Neural cell (in vitro differentiated cells): ENCODE data around the gene RNF227.

ENCODE experiments used
- CTCF ChIP-seq: fragments of 450-650 bp; IDR thresholded peaks from 2 replicates; pipeline ENCODE4 v1.5.1; 2014; ENCODE audit warnings: antibody characterized with exemption, mild to moderate bottlenecking, moderate library complexity; ENCODE audit not compliant: poor library complexity, severe bottlenecking
- EP300 ChIP-seq: fragments of 450-650 bp; conservative IDR thresholded peaks from 2 replicates; pipeline ENCODE4 v1.6.1; 2014; ENCODE audit warnings: antibody characterized with exemption, mild to moderate bottlenecking, moderate library complexity; ENCODE audit not compliant: poor library complexity, severe bottlenecking
- EZH2 ChIP-seq: fragments of 200-600, 300-800 bp; shearing (Covaris generic), sonication (generic); IDR thresholded peaks from 2 replicates; pipeline ENCODE4 v1.6.1; 2014; ENCODE audit warnings: antibody characterized with exemption, low read length, borderline replicate concordance, mild to moderate bottlenecking; ENCODE audit not compliant: insufficient read depth, poor library complexity, severe bottlenecking
- MXI1 ChIP-seq: fragments of 450-650 bp; conservative IDR thresholded peaks from 2 replicates; pipeline ENCODE4 v1.6.1; 2014; ENCODE audit warnings: antibody characterized with exemption, mild to moderate bottlenecking; ENCODE audit not compliant: poor library complexity, severe bottlenecking
- POLR2AphosphoS5 ChIP-seq: IDR thresholded peaks from 2 replicates; pipeline ENCODE4 v1.6.1; 2012
- RAD21 ChIP-seq: fragments of 450-650 bp; conservative IDR thresholded peaks from 2 replicates; pipeline ENCODE4 v1.6.1; 2014; ENCODE audit warnings: antibody characterized with exemption, mild to moderate bottlenecking, moderate library complexity
- REST ChIP-seq: IDR thresholded peaks from 2 replicates; pipeline ENCODE4 v1.6.1; 2012; ENCODE audit warnings: borderline replicate concordance
- SMC3 ChIP-seq: fragments of 450-650 bp; conservative IDR thresholded peaks from 2 replicates; pipeline ENCODE4 v1.6.1; 2014; ENCODE audit warnings: antibody characterized with exemption, mild to moderate bottlenecking, moderate library complexity; ENCODE audit not compliant: poor library complexity
- TAF1 ChIP-seq: IDR thresholded peaks from 2 replicates; pipeline ENCODE4 v1.6.1; 2012; ENCODE audit warnings: low read depth

- TF ChIP-seq CTCF (no peak), EZH2 (no peak), POLR2AphosphoS5 (no peak), EP300 (no peak), REST (no peak), TAF1 (no peak), SMC3 (no peak), MXI1 (no peak), RAD21 (no peak)
Observed at GRCh38 chr17:7903154-7904103, 12.7 kb downstream of the RNF227 start.
